MM.1S (cell line): ENCODE data around the gene FNDC11.

ENCODE experiments used
- DNase-seq: peaks from one replicate; pipeline ENCODE4 v3.0.0-alpha.2; 2015
- H2AFZ ChIP-seq: fragments of 300-600 bp; sonication (generic); 2 replicates; pipeline ENCODE4 v1.6.0; 2016; ENCODE audit warnings: antibody characterized with exemption, low read length
- H3F3A ChIP-seq: fragments of 300-600 bp; sonication (generic); 2 replicates; pipeline ENCODE4 v1.6.1; 2016; ENCODE audit warnings: mild to moderate bottlenecking, antibody characterized with exemption, low read length, moderate library complexity, mixed read lengths; ENCODE audit not compliant: insufficient read depth
- H3K27ac ChIP-seq: fragments of 300-600 bp; sonication (generic); 2 replicates; pipeline ENCODE4 v1.5.1; 2016; ENCODE audit warnings: mild to moderate bottlenecking, low read length
- H3K27me3 ChIP-seq: fragments of 300-600 bp; sonication (generic); replicated peaks from 2 replicates; pipeline ENCODE4 v1.6.0; 2016; ENCODE audit warnings: low read length; ENCODE audit not compliant: insufficient read depth
- H3K36me3 ChIP-seq: fragments of 300-600 bp; sonication (generic); replicated peaks from 2 replicates; pipeline ENCODE4 v1.6.1; 2016; ENCODE audit warnings: mild to moderate bottlenecking, low read length, mixed read lengths; ENCODE audit not compliant: insufficient read depth
- H3K4me1 ChIP-seq: fragments of 300-600 bp; sonication (generic); 2 replicates; pipeline ENCODE4 v1.6.1; 2016; ENCODE audit warnings: low read length, mixed read lengths
- H3K4me2 ChIP-seq: fragments of 300-600 bp; sonication (generic); 2 replicates; pipeline ENCODE4 v1.6.0; 2016; ENCODE audit warnings: low read depth, low read length
- H3K4me3 ChIP-seq: fragments of 300-600 bp; sonication (generic); 2 replicates; pipeline ENCODE4 v1.5.1; 2016; ENCODE audit warnings: low read length, mixed read lengths
- H3K79me2 ChIP-seq: fragments of 300-600 bp; sonication (generic); 2 replicates; pipeline ENCODE4 v1.6.1; 2016; ENCODE audit warnings: mixed run types, low read length, mixed read lengths
- H3K9ac ChIP-seq: fragments of 300-600 bp; sonication (generic); 2 replicates; pipeline ENCODE4 v1.6.1; 2016; ENCODE audit warnings: low read length, mixed read lengths
- H3K9me2 ChIP-seq: fragments of 300-600 bp; sonication (generic); replicated peaks from 2 replicates; pipeline ENCODE4 v1.6.1; 2016; ENCODE audit warnings: mild to moderate bottlenecking, low read length, mixed read lengths; ENCODE audit not compliant: insufficient read depth
- H3K9me3 ChIP-seq: fragments of 300-600 bp; sonication (generic); replicated peaks from 2 replicates; pipeline ENCODE4 v1.6.1; 2016; ENCODE audit warnings: mild to moderate bottlenecking, low read length, mixed read lengths; ENCODE audit not compliant: insufficient read depth
- H4K20me1 ChIP-seq: fragments of 300-600 bp; sonication (generic); 2 replicates; pipeline ENCODE4 v1.6.1; 2016; ENCODE audit warnings: mild to moderate bottlenecking, low read length, moderate library complexity, mixed read lengths; ENCODE audit not compliant: insufficient read depth
- EZH2 ChIP-seq: fragments of 300-600 bp; sonication (generic); optimal IDR thresholded peaks from 2 replicates; pipeline ENCODE3; 2017; ENCODE audit warnings: low read depth, mild to moderate bottlenecking, antibody characterized with exemption, low read length, mixed read lengths
- EZH2phosphoT487 ChIP-seq: fragments of 300-600 bp; sonication (generic); IDR thresholded peaks from 2 replicates; pipeline ENCODE4 v1.6.1; 2018; ENCODE audit warnings: antibody characterized with exemption, low read length
- TF ChIP-seq, protein P1 (sequence below): fragments of 300-600 bp; sonication (generic); IDR thresholded peaks from 2 replicates; pipeline ENCODE4 v1.5.1; 2016; ENCODE audit warnings: antibody characterized with exemption, low read length, mixed read lengths

Gene FNDC11

GRCh38 chr20:63551068-63551467 lies 2.9 kb upstream of the FNDC11 start:
- H3K79me2 ChIP-seq = no peaks in the 10 kb centered on the region
- H3K27ac ChIP-seq = no peak overlapping the region
- no peaks in the 10 kb centered on the region for H3K9me3 ChIP-seq
- H3K4me3 ChIP-seq = no peak overlapping the region
- H3K9me2 ChIP-seq = no peaks in the 10 kb centered on the region
- H3F3A ChIP-seq = no peaks in the 10 kb centered on the region
- no peak overlapping the region for H2AFZ ChIP-seq
- TF ChIP-seq EZH2phosphoT487 (no peak), EZH2 (no peak)
- TF ChIP-seq, protein P1, sequence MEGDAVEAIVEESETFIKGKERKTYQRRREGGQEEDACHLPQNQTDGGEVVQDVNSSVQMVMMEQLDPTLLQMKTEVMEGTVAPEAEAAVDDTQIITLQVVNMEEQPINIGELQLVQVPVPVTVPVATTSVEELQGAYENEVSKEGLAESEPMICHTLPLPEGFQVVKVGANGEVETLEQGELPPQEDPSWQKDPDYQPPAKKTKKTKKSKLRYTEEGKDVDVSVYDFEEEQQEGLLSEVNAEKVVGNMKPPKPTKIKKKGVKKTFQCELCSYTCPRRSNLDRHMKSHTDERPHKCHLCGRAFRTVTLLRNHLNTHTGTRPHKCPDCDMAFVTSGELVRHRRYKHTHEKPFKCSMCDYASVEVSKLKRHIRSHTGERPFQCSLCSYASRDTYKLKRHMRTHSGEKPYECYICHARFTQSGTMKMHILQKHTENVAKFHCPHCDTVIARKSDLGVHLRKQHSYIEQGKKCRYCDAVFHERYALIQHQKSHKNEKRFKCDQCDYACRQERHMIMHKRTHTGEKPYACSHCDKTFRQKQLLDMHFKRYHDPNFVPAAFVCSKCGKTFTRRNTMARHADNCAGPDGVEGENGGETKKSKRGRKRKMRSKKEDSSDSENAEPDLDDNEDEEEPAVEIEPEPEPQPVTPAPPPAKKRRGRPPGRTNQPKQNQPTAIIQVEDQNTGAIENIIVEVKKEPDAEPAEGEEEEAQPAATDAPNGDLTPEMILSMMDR = no peak
- DNase-seq = no peak
- peaks cover 96% of the 10 kb centered on the region for H3K27me3 ChIP-seq
- no peaks in the 10 kb centered on the region for H3K4me1 ChIP-seq
- H4K20me1 ChIP-seq = no peaks in the 10 kb centered on the region; the same call in 1 of the 2 replicates
- H3K4me2 ChIP-seq = no peak overlapping the region
- H3K36me3 ChIP-seq = no peaks in the 10 kb centered on the region
- no peak overlapping the region for H3K9ac ChIP-seq

GRCh38 chr20:63552481-63553249 lies 1.3 kb upstream of the FNDC11 start:
- Histone ChIP-seq H3F3A (no peaks in the 10 kb centered on the region), H3K4me1 (no peaks in the 10 kb centered on the region), H3K79me2 (no peaks in the 10 kb centered on the region), H3K9me2 (no peaks in the 10 kb centered on the region), H3K4me3 (no peak overlapping the region), H2AFZ (no peak overlapping the region), H3K4me2 (no peak overlapping the region), H4K20me1 (no peaks in the 10 kb centered on the region), H3K9me3 (no peaks in the 10 kb centered on the region), H3K36me3 (no peaks in the 10 kb centered on the region), H3K27me3 (peaks cover 84% of the 10 kb centered on the region), H3K9ac (no peak overlapping the region), H3K27ac (no peak overlapping the region)
- TF ChIP-seq, protein P1 = no peak
- TF ChIP-seq EZH2phosphoT487 (no peak), EZH2 (no peak)
- DNase-seq = no peak

- Histone ChIP-seq H2AFZ (no peak overlapping the region), H3K9me3 (no peaks in the 10 kb centered on the region), H3F3A (no peaks in the 10 kb centered on the region), H3K9me2 (no peaks in the 10 kb centered on the region), H4K20me1 (no peaks in the 10 kb centered on the region), H3K27me3 (peaks cover 77% of the 10 kb centered on the region), H3K79me2 (no peaks in the 10 kb centered on the region), H3K36me3 (no peaks in the 10 kb centered on the region), H3K9ac (no peak overlapping the region), H3K27ac (no peak overlapping the region), H3K4me2 (no peak overlapping the region), H3K4me1 (no peaks in the 10 kb centered on the region), H3K4me3 (no peak overlapping the region)
- DNase-seq = no peak
- TF ChIP-seq EZH2phosphoT487 (no peak), EZH2 (no peak)
- TF ChIP-seq, protein P1 = no peak
Measured at GRCh38 chr20:63553251-63553932, 567 bp upstream of the FNDC11 start.
